ENCODE results near the gene TINAGL1. TPM values are rescaled to one million over a fixed set of nuclear protein-coding genes. Genes with fewer than 3 reads are reported as not detected.

The TINAGL1 gene
- 1.0 and 1.1 TPM in 2 replicates for total RNA-seq (2012; rRNA removed)

GRCh38 chr1:31576201-31576669, at the start of gene TINAGL1:
Gene TINAGL1, plus strand, starts transcription at chr1:31576515. Its CDS starts 634 bp downstream, at chr1:31577149.
- H3K36me3 ChIP-seq (ENCODE audit: insufficient read depth, low read length): no peaks in the 10 kb centered on the region
- no peak within 1 kb of the TSS for H3K9ac ChIP-seq (ENCODE audit: low read depth, low read length)
- H3K4me3 ChIP-seq (ENCODE audit: low read length): no peak within 1 kb of the TSS
- peaks cover 52% of the 10 kb centered on the region for H3K4me1 ChIP-seq (ENCODE audit: control insufficient read depth, insufficient read depth, low read length)
- H3K4me2 ChIP-seq (ENCODE audit: low read length): peak within 1 kb of the TSS; percentile 52
- H3K27me3 ChIP-seq (ENCODE audit: control insufficient read depth, insufficient read depth, low read length): no peaks in the 10 kb centered on the region
- no peaks in the 10 kb centered on the region for H3K9me3 ChIP-seq (replicated peaks; ENCODE audit: low read length)

- peaks cover 8% of the 10 kb centered on the region for H3K4me1 ChIP-seq (ENCODE audit: control insufficient read depth, insufficient read depth, low read length)
- H3K27me3 ChIP-seq (ENCODE audit: control insufficient read depth, insufficient read depth, low read length): peaks cover 50% of the 10 kb centered on the region
- no peak overlapping the region for H3K4me3 ChIP-seq (ENCODE audit: low read length)
- H3K4me2 ChIP-seq (ENCODE audit: low read length): no peak overlapping the region
- H3K9me3 ChIP-seq (replicated peaks; ENCODE audit: low read length): no peaks in the 10 kb centered on the region
- no peaks in the 10 kb centered on the region for H3K36me3 ChIP-seq (ENCODE audit: insufficient read depth, low read length)
- H3K9ac ChIP-seq (ENCODE audit: low read depth, low read length): no peak overlapping the region
Observed at GRCh38 chr1:31529999-31530684, 46.2 kb upstream of the TINAGL1 start.

GRCh38 chr1:31531177-31531999, 44.9 kb upstream of the TINAGL1 start:
- H3K9ac ChIP-seq (ENCODE audit: low read depth, low read length): no peak overlapping the region
- H3K36me3 ChIP-seq (ENCODE audit: insufficient read depth, low read length): no peaks in the 10 kb centered on the region
- H3K9me3 ChIP-seq (replicated peaks; ENCODE audit: low read length): no peaks in the 10 kb centered on the region
- H3K4me3 ChIP-seq (ENCODE audit: low read length): no peak overlapping the region
- peak overlapping the region; percentile 10 for H3K4me2 ChIP-seq (ENCODE audit: low read length)
- peaks cover 40% of the 10 kb centered on the region for H3K27me3 ChIP-seq (ENCODE audit: control insufficient read depth, insufficient read depth, low read length)
- peaks cover 8% of the 10 kb centered on the region for H3K4me1 ChIP-seq (ENCODE audit: control insufficient read depth, insufficient read depth, low read length)

GRCh38 chr1:31532173-31532572, 44.1 kb upstream of the TINAGL1 start:
- H3K9ac ChIP-seq (ENCODE audit: low read depth, low read length): no peak overlapping the region
- H3K27me3 ChIP-seq (ENCODE audit: control insufficient read depth, insufficient read depth, low read length): peaks cover 39% of the 10 kb centered on the region
- no peak overlapping the region for H3K4me3 ChIP-seq (ENCODE audit: low read length)
- peaks cover 8% of the 10 kb centered on the region for H3K4me1 ChIP-seq (ENCODE audit: control insufficient read depth, insufficient read depth, low read length)
- H3K4me2 ChIP-seq (ENCODE audit: low read length): no peak overlapping the region
- H3K9me3 ChIP-seq (replicated peaks; ENCODE audit: low read length): no peaks in the 10 kb centered on the region
- H3K36me3 ChIP-seq (ENCODE audit: insufficient read depth, low read length): no peaks in the 10 kb centered on the region

GRCh38 chr1:31535561-31535960, 40.8 kb upstream of the TINAGL1 start:
- Histone ChIP-seq H3K36me3 (ENCODE audit: insufficient read depth, low read length) (no peaks in the 10 kb centered on the region), H3K9ac (ENCODE audit: low read depth, low read length) (no peak overlapping the region), H3K4me2 (ENCODE audit: low read length) (no peak overlapping the region), H3K27me3 (ENCODE audit: control insufficient read depth, insufficient read depth, low read length) (peaks cover 39% of the 10 kb centered on the region), H3K4me3 (ENCODE audit: low read length) (no peak overlapping the region), H3K4me1 (ENCODE audit: control insufficient read depth, insufficient read depth, low read length) (peaks cover 8% of the 10 kb centered on the region), H3K9me3 (replicated peaks; ENCODE audit: low read length) (no peaks in the 10 kb centered on the region)

- Histone ChIP-seq H3K4me3 (ENCODE audit: low read length) (no peak overlapping the region), H3K4me2 (ENCODE audit: low read length) (no peak overlapping the region), H3K4me1 (ENCODE audit: control insufficient read depth, insufficient read depth, low read length) (no peaks in the 10 kb centered on the region), H3K36me3 (ENCODE audit: insufficient read depth, low read length) (no peaks in the 10 kb centered on the region), H3K9me3 (replicated peaks; ENCODE audit: low read length) (peaks cover 20% of the 10 kb centered on the region), H3K27me3 (ENCODE audit: control insufficient read depth, insufficient read depth, low read length) (peaks cover 40% of the 10 kb centered on the region), H3K9ac (ENCODE audit: low read depth, low read length) (no peak overlapping the region)
Observed at GRCh38 chr1:31539329-31539728, 37.0 kb upstream of the TINAGL1 start.

- H3K36me3 ChIP-seq (ENCODE audit: insufficient read depth, low read length): no peaks in the 10 kb centered on the region
- H3K27me3 ChIP-seq (ENCODE audit: control insufficient read depth, insufficient read depth, low read length): peaks cover 40% of the 10 kb centered on the region
- no peaks in the 10 kb centered on the region for H3K4me1 ChIP-seq (ENCODE audit: control insufficient read depth, insufficient read depth, low read length)
- H3K9ac ChIP-seq (ENCODE audit: low read depth, low read length): no peak overlapping the region
- peaks cover 20% of the 10 kb centered on the region for H3K9me3 ChIP-seq (replicated peaks; ENCODE audit: low read length)
- H3K4me3 ChIP-seq (ENCODE audit: low read length): no peak overlapping the region
- no peak overlapping the region for H3K4me2 ChIP-seq (ENCODE audit: low read length)
Observed at GRCh38 chr1:31541194-31541593, 35.1 kb upstream of the TINAGL1 start.

- Histone ChIP-seq H3K4me1 (ENCODE audit: control insufficient read depth, insufficient read depth, low read length) (peaks cover 22% of the 10 kb centered on the region), H3K9ac (ENCODE audit: low read depth, low read length) (no peak overlapping the region), H3K36me3 (ENCODE audit: insufficient read depth, low read length) (no peaks in the 10 kb centered on the region), H3K4me2 (ENCODE audit: low read length) (no peak overlapping the region), H3K4me3 (ENCODE audit: low read length) (no peak overlapping the region), H3K27me3 (ENCODE audit: control insufficient read depth, insufficient read depth, low read length) (peaks cover 23% of the 10 kb centered on the region), H3K9me3 (replicated peaks; ENCODE audit: low read length) (peaks cover 20% of the 10 kb centered on the region)
Observed at GRCh38 chr1:31545927-31546540, 30.3 kb upstream of the TINAGL1 start.

- Histone ChIP-seq H3K4me2 (ENCODE audit: low read length) (peak overlapping the region; percentile 77), H3K4me3 (ENCODE audit: low read length) (no peak overlapping the region), H3K27me3 (ENCODE audit: control insufficient read depth, insufficient read depth, low read length) (peaks cover 6% of the 10 kb centered on the region), H3K9me3 (replicated peaks; ENCODE audit: low read length) (no peaks in the 10 kb centered on the region), H3K9ac (ENCODE audit: low read depth, low read length) (no peak overlapping the region), H3K36me3 (ENCODE audit: insufficient read depth, low read length) (no peaks in the 10 kb centered on the region), H3K4me1 (ENCODE audit: control insufficient read depth, insufficient read depth, low read length) (peaks cover 22% of the 10 kb centered on the region)
Observed at GRCh38 chr1:31548534-31548906, 27.8 kb upstream of the TINAGL1 start.

- peak overlapping the region; percentile 39 for H3K9ac ChIP-seq (ENCODE audit: low read depth, low read length)
- H3K36me3 ChIP-seq (ENCODE audit: insufficient read depth, low read length): no peaks in the 10 kb centered on the region
- no peaks in the 10 kb centered on the region for H3K9me3 ChIP-seq (replicated peaks; ENCODE audit: low read length)
- peak overlapping the region; percentile 77 for H3K4me2 ChIP-seq (ENCODE audit: low read length)
- peaks cover 22% of the 10 kb centered on the region for H3K4me1 ChIP-seq (ENCODE audit: control insufficient read depth, insufficient read depth, low read length)
- H3K4me3 ChIP-seq (ENCODE audit: low read length): peak overlapping the region; percentile 53
- peaks cover 6% of the 10 kb centered on the region for H3K27me3 ChIP-seq (ENCODE audit: control insufficient read depth, insufficient read depth, low read length)
Observed at GRCh38 chr1:31548907-31549808, 27.2 kb upstream of the TINAGL1 start.

Data from skeletal muscle satellite cell (primary cell).